H7 (cell line): ENCODE data around the gene CRYBG2. TPM values are rescaled to one million over a fixed set of nuclear protein-coding genes. Genes with fewer than 3 reads are reported as not detected.

Experiments
- DNase-seq: peaks from one replicate; pipeline ENCODE4 v3.0.0; 2012
- H3K27me3 ChIP-seq: 2 replicates; pipeline ENCODE4 v1.6.0; 2011; ENCODE audit warnings: mild to moderate bottlenecking, low read length; ENCODE audit not compliant: control insufficient read depth, insufficient read depth
- H3K36me3 ChIP-seq: replicated peaks from 2 replicates; pipeline ENCODE4 v1.5.1; 2011; ENCODE audit warnings: low read length; ENCODE audit not compliant: control insufficient read depth, insufficient read depth
- H3K4me3 ChIP-seq: 2 replicates; pipeline ENCODE4 v1.5.1; 2011; ENCODE audit warnings: low read depth, mild to moderate bottlenecking, control low read depth, low read length, moderate library complexity; ENCODE audit not compliant: insufficient read depth
- total RNA-seq: library from RNA; depleted of rRNA; stranded (reverse); fragments of >200 nt; shearing (Covaris generic); gene quantifications from 2 replicates; pipeline ENCODE4 v1.2.3, GENCODE V29; 2014; rRNA removed

CRYBG2 gene
- total RNA-seq, 1 experiment from 2014 or later, result 7.9 TPM

- Histone ChIP-seq H3K4me3 (no peak overlapping the region), H3K36me3 (peaks cover 55% of the 10 kb centered on the region), H3K27me3 (no peaks in the 10 kb centered on the region)
- no peak for DNase-seq
Observed at GRCh38 chr1:26274801-26275425, 79.0 kb downstream of the CRYBG2 start.

Other genes with a start within 250 kb of the CRYBG2 start
- gene PDIK1L, start 242.3 kb downstream of the CRYBG2 start, total RNA-seq, result 5.9 and 6.0 TPM in 2 replicates
- gene FAM110D, start 195.1 kb downstream of the CRYBG2 start, total RNA-seq, result 1.00 and 2.7 TPM in 2 replicates
- not detected in 2 replicates for gene C1orf232, start 185.2 kb downstream of the CRYBG2 start, total RNA-seq
- gene ZNF593, start 184.2 kb downstream of the CRYBG2 start, total RNA-seq, result 32.8 and 59.0 TPM in 2 replicates
- 0.22 TPM in 1 of 2 replicates, not detected in the other for gene ZNF593OS, start 182.3 kb downstream of the CRYBG2 start, total RNA-seq
- gene CNKSR1, start 176.6 kb downstream of the CRYBG2 start, total RNA-seq, result 21.7 and 23.1 TPM in 2 replicates
- gene CATSPER4, start 163.5 kb downstream of the CRYBG2 start, total RNA-seq, result 0.10 and 0.33 TPM in 2 replicates
- gene CEP85, start 119.9 kb downstream of the CRYBG2 start, total RNA-seq, result 60.1 and 69.7 TPM in 2 replicates
- gene SH3BGRL3, start 74.0 kb downstream of the CRYBG2 start, total RNA-seq, result 40.8 and 56.7 TPM in 2 replicates
- gene UBXN11, start 47.5 kb downstream of the CRYBG2 start, total RNA-seq, result 13.4 and 14.6 TPM in 2 replicates
- gene CD52, start 36.2 kb downstream of the CRYBG2 start, total RNA-seq, result 5.1 and 8.3 TPM in 2 replicates
- not detected in 2 replicates for gene ZNF683, start 18.6 kb upstream of the CRYBG2 start, total RNA-seq
- 863 and 868 TPM in 2 replicates for gene LIN28A, start 56.7 kb upstream of the CRYBG2 start, total RNA-seq
- gene DHDDS, start 78.2 kb upstream of the CRYBG2 start, total RNA-seq, result 52.9 and 60.0 TPM in 2 replicates
- 488 and 543 TPM in 2 replicates for gene HMGN2, start 118.3 kb upstream of the CRYBG2 start, total RNA-seq
- 101 and 121 TPM in 2 replicates for gene RPS6KA1, start 175.6 kb upstream of the CRYBG2 start, total RNA-seq